GM10847 (cell line): Measurements from ENCODE around the gene CDKN1B.

Experiments
- POLR2A ChIP-seq: IDR thresholded peaks from 2 replicates; pipeline ENCODE4 v1.6.1; 2011; ENCODE audit not compliant: insufficient read length; ENCODE audit errors: extremely low read depth

Gene CDKN1B

DNA sequence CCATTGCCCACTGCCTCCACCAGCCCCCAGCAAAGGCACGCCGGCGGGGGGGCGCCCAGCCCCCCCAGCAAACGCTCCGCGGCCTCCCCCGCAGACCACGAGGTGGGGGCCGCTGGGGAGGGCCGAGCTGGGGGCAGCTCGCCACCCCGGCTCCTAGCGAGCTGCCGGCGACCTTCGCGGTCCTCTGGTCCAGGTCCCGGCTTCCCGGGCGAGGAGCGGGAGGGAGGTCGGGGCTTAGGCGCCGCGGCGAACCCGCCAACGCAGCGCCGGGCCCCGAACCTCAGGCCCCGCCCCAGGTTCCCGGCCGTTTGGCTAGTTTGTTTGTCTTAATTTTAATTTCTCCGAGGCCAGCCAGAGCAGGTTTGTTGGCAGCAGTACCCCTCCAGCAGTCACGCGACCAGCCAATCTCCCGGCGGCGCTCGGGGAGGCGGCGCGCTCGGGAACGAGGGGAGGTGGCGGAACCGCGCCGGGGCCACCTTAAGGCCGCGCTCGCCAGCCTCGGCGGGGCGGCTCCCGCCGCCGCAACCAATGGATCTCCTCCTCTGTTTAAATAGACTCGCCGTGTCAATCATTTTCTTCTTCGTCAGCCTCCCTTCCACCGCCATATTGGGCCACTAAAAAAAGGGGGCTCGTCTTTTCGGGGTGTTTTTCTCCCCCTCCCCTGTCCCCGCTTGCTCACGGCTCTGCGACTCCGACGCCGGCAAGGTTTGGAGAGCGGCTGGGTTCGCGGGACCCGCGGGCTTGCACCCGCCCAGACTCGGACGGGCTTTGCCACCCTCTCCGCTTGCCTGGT, at the start of gene CDKN1B:
CDKN1B (plus strand) TSS at position 576 of the 793 bp plus-strand sequence. CDS start 472 bp downstream, outside the sequence.
- TF ChIP-seq POLR2A: peak; percentile 45

DNA sequence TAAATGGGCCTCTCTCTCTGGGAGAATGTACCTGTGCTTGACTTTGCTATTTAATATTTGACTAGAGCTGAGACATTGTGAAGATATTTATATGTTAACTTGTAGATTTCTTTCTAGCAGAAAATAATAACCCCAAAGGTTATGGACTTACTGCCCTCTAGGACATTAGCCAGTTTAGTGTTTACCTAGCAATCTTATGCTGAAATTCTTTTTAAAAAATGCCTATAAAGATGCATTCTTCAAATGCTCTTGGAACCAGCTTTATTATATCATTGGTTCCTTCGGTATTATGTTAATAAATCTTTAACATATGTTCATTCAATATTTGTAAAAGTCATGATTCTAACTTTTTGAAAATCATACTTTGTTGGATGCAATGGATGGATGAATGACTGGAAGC, 49.2 kb upstream of the CDKN1B start:
- no peak for TF ChIP-seq POLR2A

DNA sequence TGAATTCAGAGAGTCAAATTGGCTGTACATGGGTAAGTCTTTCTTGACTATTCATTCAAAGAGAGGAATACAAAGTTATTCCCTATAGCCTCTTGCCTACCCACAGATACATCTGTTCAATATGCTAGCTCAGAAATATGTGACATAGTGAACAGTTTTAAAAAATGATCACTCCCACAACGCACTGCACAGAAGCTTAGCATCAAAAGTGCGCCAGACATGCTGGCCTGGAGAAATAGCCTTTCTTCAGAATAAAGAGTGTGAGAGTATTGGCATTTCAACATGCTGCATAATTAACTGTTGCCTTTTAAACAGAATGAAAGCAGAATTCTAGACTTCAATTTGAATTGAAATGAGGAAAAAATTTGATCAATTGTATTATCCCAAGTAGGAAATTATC, 48.1 kb upstream of the CDKN1B start:
- TF ChIP-seq POLR2A: no peak

DNA sequence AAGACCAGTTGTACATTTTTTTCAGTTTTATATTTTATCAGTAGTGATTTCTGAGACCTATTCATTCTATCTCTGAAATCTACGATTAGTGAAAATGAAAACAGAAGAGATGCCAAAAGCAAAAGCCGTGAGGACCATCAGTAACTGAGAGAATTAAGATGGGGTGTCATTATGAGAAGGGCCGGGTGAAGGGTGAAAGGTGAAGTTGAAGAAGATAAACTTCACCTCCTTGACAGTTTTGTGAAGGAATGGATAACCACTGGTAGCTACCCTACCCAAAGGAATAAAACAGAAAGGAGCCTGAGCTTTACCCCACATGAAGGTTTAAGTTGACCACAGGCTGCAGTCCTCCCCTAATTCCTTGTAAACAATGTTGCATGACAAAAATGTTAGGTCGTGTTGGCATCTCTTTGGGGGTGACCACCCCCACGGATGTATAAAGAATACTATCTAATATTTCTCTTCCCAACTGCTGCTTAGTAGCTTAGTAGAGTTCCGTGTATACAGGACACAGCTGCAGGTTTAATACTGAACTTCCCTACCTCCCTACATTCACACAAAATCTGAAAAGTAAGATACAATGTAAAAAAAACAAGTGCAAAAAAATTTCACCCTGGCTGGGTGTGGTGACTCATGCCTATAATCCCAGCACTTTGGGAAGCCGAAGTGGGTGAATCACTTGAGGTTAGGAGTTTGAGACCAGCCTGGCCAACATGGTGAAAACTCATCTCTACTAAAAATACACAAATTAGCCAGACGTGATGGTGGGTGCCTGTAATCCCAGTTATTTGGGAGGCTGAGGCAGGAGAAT, 45.1 kb upstream of the CDKN1B start:
- no peak for TF ChIP-seq POLR2A

DNA sequence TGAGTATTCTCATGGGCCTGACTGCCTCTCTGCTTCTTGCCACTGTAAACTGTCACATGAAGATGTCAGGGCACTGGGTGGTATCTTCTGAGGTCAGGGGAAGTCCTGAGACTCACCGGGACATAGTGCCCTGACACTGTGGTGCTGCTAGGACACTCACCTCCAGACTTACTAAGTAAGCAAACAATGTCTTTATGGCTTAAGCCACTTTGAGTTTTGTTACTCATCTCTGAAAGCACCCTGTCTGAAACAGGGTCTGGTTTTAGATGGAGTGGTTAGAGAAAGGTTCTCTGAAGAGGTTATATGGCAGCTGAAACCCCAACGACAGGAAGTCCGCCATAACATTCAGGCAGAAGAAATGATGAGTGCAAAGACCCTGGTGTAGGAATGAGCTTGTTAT, 43.9 kb upstream of the CDKN1B start:
- no peak for TF ChIP-seq POLR2A

DNA sequence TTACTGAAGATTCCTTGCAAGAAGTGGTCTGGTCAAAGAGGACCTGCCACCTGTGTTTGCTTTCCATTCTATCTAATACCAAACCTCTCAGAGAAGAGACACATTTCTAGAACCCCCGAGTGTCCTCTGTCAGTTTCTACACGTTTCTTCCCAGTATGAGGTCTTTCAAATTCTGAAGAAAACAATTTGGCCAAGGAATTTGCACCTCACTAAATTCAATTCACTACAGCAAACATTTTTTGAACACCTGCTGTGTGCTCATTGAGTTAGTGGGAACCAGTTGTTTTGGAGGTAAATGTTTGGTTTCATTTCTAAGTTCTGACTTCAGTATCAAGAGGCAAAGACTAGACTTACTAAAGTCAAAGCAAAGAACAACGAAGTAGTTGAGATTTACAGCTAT, 40.6 kb upstream of the CDKN1B start:
- no peak for TF ChIP-seq POLR2A

DNA sequence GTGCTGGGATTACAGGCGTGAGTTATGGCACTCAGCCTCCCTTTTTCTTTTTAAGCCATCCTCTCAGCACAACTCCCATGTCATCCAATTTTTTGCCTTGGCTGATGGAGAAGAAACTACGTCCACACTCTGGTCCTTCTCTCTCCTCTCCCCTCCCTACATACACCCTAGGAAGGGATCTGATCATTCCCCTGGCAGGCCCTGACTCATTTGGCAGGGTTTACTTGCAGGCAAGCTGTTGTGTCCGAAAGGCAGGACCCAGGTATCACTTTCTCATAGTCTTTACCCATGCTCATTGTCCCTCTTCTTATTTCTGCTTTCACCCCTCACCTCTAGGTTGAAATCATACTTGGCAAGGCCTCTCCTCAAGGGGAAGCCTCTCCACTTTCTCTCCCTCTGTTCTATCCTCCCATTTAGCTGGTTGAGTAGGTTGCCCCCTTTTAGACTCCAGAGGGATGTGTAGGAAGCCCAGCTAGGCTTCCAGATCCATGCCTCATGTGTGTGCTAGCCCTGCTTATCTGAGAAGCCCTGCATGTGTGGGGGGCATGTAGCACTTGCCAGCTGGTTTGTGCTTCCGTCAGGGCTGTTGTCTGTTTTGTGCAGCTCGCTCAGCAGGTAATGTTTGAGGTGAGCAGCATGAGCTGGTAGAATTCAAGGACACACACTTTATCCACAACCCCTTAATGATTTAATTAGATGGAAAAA, 36.0 kb upstream of the CDKN1B start:
- TF ChIP-seq POLR2A: no peak

DNA sequence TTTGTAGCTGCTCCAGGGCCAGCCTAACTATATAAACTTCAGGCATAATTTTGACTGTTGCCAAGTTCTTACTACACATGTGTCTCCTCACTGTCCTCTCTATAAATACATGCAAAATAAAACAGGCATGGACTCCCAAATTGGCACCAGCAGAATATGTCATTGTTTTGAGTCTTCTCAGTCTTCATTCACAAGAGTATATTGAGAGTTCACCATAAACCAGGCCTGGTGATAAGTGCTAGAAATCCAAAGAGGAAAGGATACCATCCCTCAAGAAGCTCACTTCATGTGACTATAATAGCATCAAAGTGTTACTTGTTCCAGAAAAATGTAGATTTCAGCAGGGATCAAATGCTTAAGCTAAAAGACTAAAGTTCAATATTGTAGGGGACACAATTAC, 34.9 kb upstream of the CDKN1B start:
- TF ChIP-seq POLR2A: no peak

DNA sequence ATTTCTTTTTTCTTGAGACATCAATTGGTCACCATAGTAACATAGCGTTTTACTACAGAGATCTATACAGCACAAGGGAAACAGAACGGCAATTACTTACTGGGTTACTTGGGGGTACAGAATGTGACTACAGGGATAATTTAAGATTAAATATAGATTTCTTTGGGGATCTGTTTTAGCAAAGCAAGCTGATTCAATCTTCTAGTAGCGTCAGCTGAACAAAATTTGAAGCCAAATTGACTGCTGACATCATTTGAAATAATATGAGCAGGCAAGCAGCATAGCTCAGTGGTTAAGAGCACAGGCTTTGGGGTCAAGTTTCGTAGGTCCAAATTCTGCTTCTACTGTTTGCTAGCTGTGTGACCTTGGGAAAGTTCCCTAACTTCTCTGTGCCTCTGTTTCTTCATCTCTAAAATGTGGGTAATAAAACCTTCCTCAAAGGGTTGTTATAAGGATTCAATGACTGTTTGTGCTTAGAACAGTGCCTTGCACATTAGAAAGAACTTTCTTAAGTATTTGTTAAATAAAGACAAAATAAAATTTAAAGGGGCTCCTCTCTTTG, 34.0 kb upstream of the CDKN1B start:
- no peak for TF ChIP-seq POLR2A

DNA sequence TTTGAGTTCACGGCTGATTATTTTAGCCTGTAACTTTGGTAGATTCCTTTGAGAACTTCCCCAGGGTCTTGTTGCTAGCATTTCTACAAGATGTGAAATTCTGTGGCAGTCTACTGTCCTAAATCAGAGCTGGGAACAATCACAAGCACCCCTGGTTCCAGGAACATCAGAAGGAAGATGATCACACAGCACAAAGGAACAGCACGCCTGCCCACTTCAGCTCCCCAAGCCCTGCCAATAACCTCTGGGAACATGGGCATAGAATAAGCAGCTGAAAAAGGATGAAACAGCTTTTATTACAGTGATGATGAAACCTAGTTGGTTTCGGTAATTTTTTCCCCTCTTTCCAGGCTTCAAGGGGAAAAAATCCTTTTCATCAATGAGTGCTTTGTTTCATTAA, 33.4 kb upstream of the CDKN1B start:
- TF ChIP-seq POLR2A: no peak

DNA sequence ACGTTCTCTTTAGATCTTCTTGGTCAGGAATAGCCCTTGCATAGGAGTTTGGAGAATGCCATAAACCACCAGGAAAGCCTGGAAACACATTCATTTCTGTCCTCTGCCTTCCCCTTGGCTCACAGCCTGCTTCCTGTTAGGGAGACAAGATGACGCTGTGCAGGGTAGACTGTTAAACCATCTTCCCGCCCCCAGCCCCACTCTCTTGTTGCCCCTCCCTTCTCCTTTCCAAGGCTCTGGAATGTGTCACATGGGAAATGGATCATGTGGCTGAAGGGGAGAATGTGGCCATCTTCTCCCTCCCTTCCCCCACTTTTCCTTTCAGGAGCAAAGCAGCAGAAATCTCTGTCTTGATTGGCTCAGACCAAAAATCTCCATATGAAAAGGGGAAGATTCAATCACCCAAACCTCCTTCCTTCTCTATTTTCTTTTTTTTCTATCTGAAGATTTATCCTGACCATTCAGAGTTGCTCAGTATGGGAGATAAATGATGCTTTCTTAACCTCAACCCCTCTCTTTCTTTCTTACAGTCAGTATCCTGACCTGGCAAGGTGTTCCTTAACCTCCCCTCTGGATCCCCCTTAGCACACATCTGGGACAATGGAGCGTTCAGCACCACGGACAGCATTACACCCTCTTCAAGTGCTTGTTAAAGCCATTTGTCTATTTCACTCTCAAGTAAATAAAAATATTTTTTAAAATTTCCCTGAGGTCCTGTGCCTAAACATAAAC, 32.6 kb upstream of the CDKN1B start:
- no peak for TF ChIP-seq POLR2A

DNA sequence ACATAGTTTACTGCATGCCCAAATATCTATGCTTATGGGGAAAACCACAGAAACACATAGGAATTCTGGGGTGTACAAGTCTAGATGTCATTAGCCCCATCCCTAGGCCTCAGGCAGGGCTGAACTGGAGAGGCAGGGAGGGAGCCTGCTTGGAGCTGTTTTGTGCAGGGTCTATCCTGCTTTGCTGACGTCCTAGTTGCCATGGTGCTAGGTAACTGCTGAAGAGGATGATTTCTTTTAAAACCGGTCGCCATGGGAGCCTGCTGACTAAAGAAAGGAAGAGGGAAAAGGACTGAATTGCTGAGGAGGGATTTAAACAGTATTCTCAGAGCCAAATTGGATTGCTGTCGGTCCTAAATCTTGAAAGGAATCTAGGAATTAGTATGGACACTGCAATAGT, 31.9 kb upstream of the CDKN1B start:
- no peak for TF ChIP-seq POLR2A

DNA sequence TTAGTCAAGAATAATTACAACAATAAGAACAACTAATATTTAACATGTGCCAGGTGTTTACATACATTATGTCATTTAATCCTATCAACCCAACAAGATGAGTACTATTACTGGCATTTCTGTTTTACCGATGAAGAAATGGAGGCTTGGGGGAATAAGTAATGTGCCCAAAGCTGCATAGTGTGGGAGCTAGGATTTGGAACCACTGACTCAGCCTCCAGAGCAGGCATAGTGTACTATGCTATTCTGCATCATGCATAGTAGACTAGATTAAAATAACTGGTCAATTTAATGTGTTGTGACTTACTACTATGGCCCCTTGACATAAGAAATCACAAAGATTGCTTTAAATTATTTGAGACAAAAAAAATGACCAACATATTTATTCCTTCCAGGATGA, 30.7 kb upstream of the CDKN1B start:
- TF ChIP-seq POLR2A: no peak

DNA sequence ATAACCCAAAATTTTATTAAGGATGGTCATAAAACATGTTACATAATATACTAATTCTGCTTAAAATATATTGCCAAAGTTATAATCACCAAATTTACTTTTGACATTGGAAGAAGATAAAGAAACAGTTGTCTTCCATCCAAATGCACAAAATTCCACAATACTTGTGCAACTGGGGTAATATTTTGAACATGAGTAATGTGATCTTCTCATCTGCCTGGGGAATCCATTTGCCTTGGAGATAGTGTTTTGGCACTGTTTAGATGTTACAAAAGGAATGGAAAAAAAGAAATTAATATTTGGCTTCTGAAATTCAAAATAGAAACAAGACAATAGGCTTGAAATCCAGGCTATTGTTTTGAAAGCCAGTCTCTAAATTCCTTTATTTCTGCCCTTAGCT, 30.2 kb upstream of the CDKN1B start:
- no peak for TF ChIP-seq POLR2A
